CD14-positive monocyte (primary cell): ENCODE measurements around the gene GARNL3. TPM values are rescaled to one million over a fixed set of nuclear protein-coding genes. Genes with fewer than 3 reads are reported as not detected.
A peak's percentile ranks its signal among the peaks of the same experiment; 100 is the strongest.

Experiments
- DNase-seq, 3 donors: peaks; one replicate each; pipeline ENCODE4 v3.0.0-alpha.2; 2011 to 2022
- H2AFZ ChIP-seq: 2 replicates; pipeline ENCODE4 v1.6.0; 2012; ENCODE audit warnings: mild to moderate bottlenecking, low read depth, low read length, inconsistent platforms; ENCODE audit not compliant: insufficient read depth, poor library complexity, severe bottlenecking
- H3K27ac ChIP-seq, 2 donors: 1 replicate in 1 of 2; 2 replicates in 1 of 2; pipeline ENCODE4 v1.5.1; 2012 to 2013; ENCODE audit warnings: low read length in 2 of 2, control low read depth in 1 of 2, inconsistent platforms in 1 of 2, low read depth in 1 of 2, mild to moderate bottlenecking in 1 of 2
- H3K27me3 ChIP-seq, 2 donors: one replicate each; pipeline versions ENCODE4 v1.6.0 to v1.6.1; 2011 to 2013; ENCODE audit warnings: low read length in 2 of 2; ENCODE audit not compliant: control insufficient read depth in 2 of 2, insufficient read depth in 2 of 2
- H3K36me3 ChIP-seq, 2 donors: replicated peaks in 1 of 2; 1 replicate in 1 of 2; 2 replicates in 1 of 2; pipeline versions ENCODE4 v1.5.1 to v1.6.1; 2012 to 2013; ENCODE audit warnings: low read length in 2 of 2, control low read depth in 1 of 2, inconsistent platforms in 1 of 2, mild to moderate bottlenecking in 1 of 2; ENCODE audit not compliant: insufficient read depth in 2 of 2, control insufficient read depth in 1 of 2
- H3K4me1 ChIP-seq, 2 donors: 1 replicate in 1 of 2; 2 replicates in 1 of 2; pipeline versions ENCODE4 v1.5.1 to v1.6.1; 2012 to 2013; ENCODE audit warnings: low read length in 2 of 2, control low read depth in 1 of 2, inconsistent platforms in 1 of 2, mild to moderate bottlenecking in 1 of 2, moderate library complexity in 1 of 2; ENCODE audit not compliant: insufficient read depth in 2 of 2, control insufficient read depth in 1 of 2
- H3K4me2 ChIP-seq: replicated peaks from 2 replicates; pipeline ENCODE3; 2012; ENCODE audit warnings: low read length, moderate library complexity, mild to moderate bottlenecking; ENCODE audit not compliant: poor library complexity, severe bottlenecking; ENCODE audit errors: extremely low read depth
- H3K4me3 ChIP-seq, 3 experiments: fragments of 200-600 bp in 1 of 3; sonication (generic) in 1 of 3; replicated peaks in 1 of 3; 1 replicate in 2 of 3; 2 replicates in 1 of 3; pipeline ENCODE4 v1.5.1; 2011 to 2013; ENCODE audit warnings: low read length in 3 of 3, mild to moderate bottlenecking in 3 of 3, control low read depth in 2 of 3, low read depth in 2 of 3, inconsistent platforms in 1 of 3, moderate library complexity in 1 of 3
- H3K79me2 ChIP-seq: 2 replicates; pipeline ENCODE4 v1.6.0; 2012; ENCODE audit warnings: mild to moderate bottlenecking, control low read depth, inconsistent platforms, low read length, moderate library complexity; ENCODE audit not compliant: insufficient read depth
- H3K9ac ChIP-seq: 2 replicates; pipeline ENCODE4 v1.6.0; 2017; ENCODE audit warnings: low read length, mild to moderate bottlenecking; ENCODE audit not compliant: insufficient read depth, poor library complexity, severe bottlenecking
- H3K9me3 ChIP-seq, 2 donors: replicated peaks in 1 of 2; 1 replicate in 1 of 2; 2 replicates in 1 of 2; pipeline versions ENCODE4 v1.5.1 to v1.6.1; 2012 to 2013; ENCODE audit warnings: low read length in 2 of 2, control low read depth in 1 of 2; ENCODE audit not compliant: control insufficient read depth in 1 of 2, insufficient read depth in 1 of 2
- H4K20me1 ChIP-seq: 2 replicates; pipeline ENCODE4 v1.6.0; 2012; ENCODE audit warnings: mild to moderate bottlenecking, low read length, control low read depth, moderate library complexity; ENCODE audit not compliant: insufficient read depth
- H3K27ac Mint-ChIP-seq, 7 donors: one replicate each; pipeline ENCODE4 v1.8.0; 2020; ENCODE audit warnings: mild to moderate bottlenecking in 7 of 7, mixed read lengths in 7 of 7, moderate library complexity in 6 of 7, inconsistent platforms in 2 of 7
- H3K27me3 Mint-ChIP-seq, 3 donors: one replicate each; pipeline ENCODE4 v1.8.0; 2021 to 2022; ENCODE audit warnings: low read depth in 3 of 3, mild to moderate bottlenecking in 3 of 3, mixed read lengths in 3 of 3, moderate library complexity in 3 of 3, inconsistent platforms in 1 of 3
- H3K36me3 Mint-ChIP-seq, 2 donors: one replicate each; pipeline ENCODE4 v1.8.0; 2020; ENCODE audit warnings: mixed read lengths in 2 of 2, inconsistent platforms in 1 of 2, mild to moderate bottlenecking in 1 of 2
- H3K4me1 Mint-ChIP-seq: one replicate; pipeline ENCODE4 v1.8.0; 2020; ENCODE audit warnings: mild to moderate bottlenecking, mixed read lengths
- H3K4me3 Mint-ChIP-seq, 2 donors: one replicate each; pipeline ENCODE4 v1.8.0; 2020; ENCODE audit warnings: mild to moderate bottlenecking in 2 of 2, mixed read lengths in 2 of 2, moderate library complexity in 1 of 2
- H3K9me3 Mint-ChIP-seq, 7 donors: one replicate each; pipeline ENCODE4 v1.8.0; 2020 to 2022; ENCODE audit warnings: mixed read lengths in 7 of 7, mild to moderate bottlenecking in 6 of 7, moderate library complexity in 6 of 7, inconsistent platforms in 2 of 7
- CTCF ChIP-seq: fragments of 200-600 bp; IDR thresholded peaks from one replicate; pipeline ENCODE4 v1.8.0; 2022; ENCODE audit warnings: antibody characterized with exemption, mild to moderate bottlenecking
- WGBS: methylation state at CpG from one replicate; pipeline ENCODE4 v1.1.5; 2013; ENCODE audit warnings: missing lambda C conversion rate; ENCODE audit not compliant: insufficient coverage; 5-methylcytosine and 5-hydroxymethylcytosine counted together
- intact Hi-C, 2 donors: fragments of 100-400 bp; cut with micrococcal nuclease; formaldehyde crosslinking; loops; one replicate each; pipeline versions ENCODE4 v1.15.0 to v1.15.1; 2023
- polyA plus RNA-seq, 3 donors: library from polyadenylated mRNA; depleted of rRNA in 1 of 3; unstranded in 2 of 3; stranded (reverse) in 1 of 3; fragments of 300-500 nt in 2 of 3; fragments of >200 nt in 1 of 3; fragmentation: Illumina TruSeq in 2 of 3; gene quantifications; 1 replicate in 2 of 3; 2 replicates in 1 of 3; pipeline ENCODE4 v1.2.3, GENCODE V29; 2012 to 2021

The GARNL3 gene
- polyA plus RNA-seq, 3 donors, result 0.39 to 1.5 (median 0.94) TPM

DNA sequence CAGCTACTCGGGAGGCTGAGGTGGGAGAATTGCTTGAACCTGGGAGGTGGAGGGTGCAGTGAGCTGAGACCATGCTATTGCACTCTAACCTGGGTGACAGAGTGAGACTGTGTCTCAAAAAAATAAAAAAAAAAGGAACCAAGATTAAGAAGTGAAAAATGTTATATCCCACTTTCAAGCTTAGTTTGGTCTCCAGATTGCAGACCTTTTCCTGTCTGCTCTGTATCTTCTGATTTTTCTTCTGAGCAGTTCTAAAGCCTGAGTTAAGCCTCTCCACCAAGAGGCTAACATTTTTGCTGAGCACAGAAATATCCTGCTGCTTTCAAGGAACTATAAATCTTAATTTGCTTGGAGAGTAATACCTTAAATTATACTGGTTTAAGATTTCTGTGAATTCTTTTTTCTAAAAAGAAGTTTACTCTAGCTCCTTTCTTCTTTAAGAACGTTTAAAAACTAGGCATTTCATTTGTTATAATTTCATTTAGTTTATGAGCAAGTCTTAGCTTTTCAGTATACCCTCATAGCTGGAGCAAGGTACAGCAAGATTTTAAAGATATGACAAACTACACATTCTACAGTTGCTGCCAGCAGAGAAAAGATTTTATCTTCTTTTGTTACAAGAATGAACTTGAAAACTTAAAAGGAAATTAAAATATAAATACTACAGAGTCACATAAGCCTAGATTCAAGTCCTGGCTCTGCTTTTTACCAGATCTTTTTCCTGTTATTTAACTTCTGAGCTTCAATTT lies 55.0 kb downstream of the GARNL3 start:
- Mint-ChIP-seq H3K9me3 (no peaks in the 10 kb centered on the region), H3K27me3 (peaks cover 0 to 3% (median 2%) of the 10 kb centered on the region in 3 donors), H3K4me3 (no peak overlapping the region), H3K4me1 (peaks cover 30% of the 10 kb centered on the region), H3K27ac (peak overlapping the region in 1 of 7 donors; percentile 86), H3K36me3 (peaks cover 2 to 3% of the 10 kb centered on the region in 2 donors)
- Histone ChIP-seq H4K20me1 (no peaks in the 10 kb centered on the region), H3K36me3 (no peaks in the 10 kb centered on the region), H3K4me3 (no peak overlapping the region), H3K9ac (no peak overlapping the region), H3K27ac (no peak overlapping the region), H3K4me2 (no peak overlapping the region), H3K4me1 (peaks cover 24 to 33% of the 10 kb centered on the region in 2 donors), H3K79me2 (no peaks in the 10 kb centered on the region), H3K27me3 (no peaks in the 10 kb centered on the region), H3K9me3 (no peaks in the 10 kb centered on the region), H2AFZ (no peak overlapping the region)
- no CpG with 5 or more reads among the region's 2 CpGs for WGBS
- DNase-seq, result no peak
- no peak for TF ChIP-seq CTCF
- intact Hi-C loops, result no loop called here

GRCh38 chr9:127320115-127320378 lies 55.5 kb downstream of the GARNL3 start:
- Mint-ChIP-seq H3K4me1 (peaks cover 30% of the 10 kb centered on the region), H3K4me3 (no peak overlapping the region), H3K36me3 (peaks cover 0 to 1% of the 10 kb centered on the region in 2 donors), H3K27me3 (peaks cover 0 to 3% (median 3%) of the 10 kb centered on the region in 3 donors), H3K27ac (no peak overlapping the region), H3K9me3 (no peaks in the 10 kb centered on the region)
- H3K79me2 ChIP-seq, result no peaks in the 10 kb centered on the region
- H3K9ac ChIP-seq, result no peak overlapping the region
- intact Hi-C loops, result no loop called here
- TF ChIP-seq CTCF, result no peak
- no peaks in the 10 kb centered on the region for H3K36me3 ChIP-seq
- H3K4me2 ChIP-seq, result no peak overlapping the region
- no peaks in the 10 kb centered on the region for H4K20me1 ChIP-seq
- no CpG with 5 or more reads among the region's 2 CpGs for WGBS
- no peaks in the 10 kb centered on the region for H3K9me3 ChIP-seq
- peaks cover 24 to 33% of the 10 kb centered on the region in 2 donors for H3K4me1 ChIP-seq
- H3K27ac ChIP-seq, result no peak overlapping the region
- no peak overlapping the region for H2AFZ ChIP-seq
- H3K27me3 ChIP-seq, result no peaks in the 10 kb centered on the region
- no peak for DNase-seq
- H3K4me3 ChIP-seq, result no peak overlapping the region
